H9 (cell line): ENCODE results near the gene PSME1. TPM values are rescaled to one million over a fixed set of nuclear protein-coding genes. Genes with fewer than 3 reads are reported as not detected.

Source experiments
- DNase-seq: peaks from one replicate; pipeline ENCODE4 v3.0.0-alpha.2; 2017
- H2AFZ ChIP-seq: one replicate; pipeline ENCODE4 v1.6.1; 2013; ENCODE audit warnings: mild to moderate bottlenecking, low read length, control low read depth, moderate library complexity
- H2AK5ac ChIP-seq: 2 replicates; pipeline ENCODE4 v1.6.1; 2013; ENCODE audit warnings: low read length, control low read depth, mixed read lengths; ENCODE audit not compliant: insufficient read length
- H2BK120ac ChIP-seq: one replicate; pipeline ENCODE4 v1.6.1; 2013; ENCODE audit warnings: low read depth, mild to moderate bottlenecking, low read length, control low read depth, inconsistent platforms; ENCODE audit not compliant: poor library complexity, severe bottlenecking
- H2BK12ac ChIP-seq: 2 replicates; pipeline ENCODE4 v1.6.1; 2013; ENCODE audit warnings: low read length, control low read depth, mixed read lengths, low read depth; ENCODE audit not compliant: insufficient read length
- H2BK15ac ChIP-seq: 2 replicates; pipeline ENCODE4 v1.6.1; 2013; ENCODE audit warnings: low read depth, low read length, control low read depth
- H2BK20ac ChIP-seq: one replicate; pipeline ENCODE4 v1.6.1; 2013; ENCODE audit warnings: low read depth, mild to moderate bottlenecking, low read length, control low read depth, inconsistent platforms; ENCODE audit not compliant: poor library complexity, severe bottlenecking
- H2BK5ac ChIP-seq: 2 replicates; pipeline ENCODE4 v1.6.1; 2013; ENCODE audit warnings: low read length, control low read depth, mixed read lengths; ENCODE audit not compliant: insufficient read length
- H3K14ac ChIP-seq: 2 replicates; pipeline ENCODE4 v1.6.1; 2013; ENCODE audit warnings: low read length, control low read depth; ENCODE audit not compliant: insufficient read depth
- H3K18ac ChIP-seq: 2 replicates; pipeline ENCODE4 v1.6.1; 2013; ENCODE audit warnings: low read depth, mild to moderate bottlenecking, mixed read lengths, low read length, control low read depth; ENCODE audit not compliant: insufficient read length
- H3K23ac ChIP-seq: 2 replicates; pipeline ENCODE4 v1.6.1; 2013; ENCODE audit warnings: low read length, control low read depth, mixed read lengths, low read depth; ENCODE audit not compliant: insufficient read length
- H3K23me2 ChIP-seq: 2 replicates; pipeline ENCODE4 v1.6.1; 2013; ENCODE audit warnings: low read depth, mild to moderate bottlenecking, mixed read lengths, low read length, control low read depth; ENCODE audit not compliant: insufficient read length, poor library complexity, severe bottlenecking
- H3K27ac ChIP-seq: 2 replicates; pipeline ENCODE4 v1.5.1; 2013; ENCODE audit warnings: low read length, control low read depth, mixed read lengths, low read depth; ENCODE audit not compliant: insufficient read length
- H3K27me3 ChIP-seq: 2 replicates; pipeline ENCODE4 v1.6.1; 2013; ENCODE audit warnings: low read length, control low read depth, inconsistent platforms; ENCODE audit not compliant: insufficient read depth
- H3K4ac ChIP-seq: 2 replicates; pipeline ENCODE4 v1.6.1; 2013; ENCODE audit warnings: low read depth, mild to moderate bottlenecking, control low read depth, inconsistent platforms, low read length, moderate library complexity
- H3K4me1 ChIP-seq: 2 replicates; pipeline ENCODE4 v1.6.1; 2013; ENCODE audit warnings: low read length, control low read depth, inconsistent platforms; ENCODE audit not compliant: insufficient read depth
- H3K4me2 ChIP-seq: 2 replicates; pipeline ENCODE4 v1.6.1; 2013; ENCODE audit warnings: low read length, control low read depth, mixed read lengths; ENCODE audit not compliant: insufficient read length, insufficient read depth
- H3K56ac ChIP-seq: 2 replicates; pipeline ENCODE4 v1.6.1; 2013; ENCODE audit warnings: low read depth, mild to moderate bottlenecking, mixed read lengths, low read length, control low read depth; ENCODE audit not compliant: insufficient read length
- H3K79me1 ChIP-seq: 2 replicates; pipeline ENCODE4 v1.6.1; 2013; ENCODE audit warnings: low read depth, mild to moderate bottlenecking, moderate library complexity, low read length, control low read depth, inconsistent platforms; ENCODE audit not compliant: insufficient read depth, poor library complexity, severe bottlenecking
- H3K79me2 ChIP-seq: 2 replicates; pipeline ENCODE4 v1.6.1; 2013; ENCODE audit warnings: low read length, control low read depth, inconsistent platforms; ENCODE audit not compliant: insufficient read depth
- H3K9ac ChIP-seq: 2 replicates; pipeline ENCODE4 v1.6.1; 2013; ENCODE audit warnings: low read length, control low read depth, mixed read lengths; ENCODE audit not compliant: insufficient read length; ENCODE audit errors: extremely low read depth
- H3K9me3 ChIP-seq: one replicate; pipeline ENCODE4 v1.6.1; 2013; ENCODE audit warnings: low read depth, low read length, inconsistent platforms; ENCODE audit not compliant: control insufficient read depth
- H3T11ph ChIP-seq: one replicate; pipeline ENCODE4 v1.6.1; 2013; ENCODE audit warnings: mild to moderate bottlenecking, low read length, control low read depth, inconsistent platforms
- H4K20me1 ChIP-seq: one replicate; pipeline ENCODE4 v1.6.1; 2013; ENCODE audit not compliant: control insufficient read depth, insufficient read length, insufficient read depth
- H4K5ac ChIP-seq: 2 replicates; pipeline ENCODE4 v1.6.1; 2013; ENCODE audit warnings: low read depth, mild to moderate bottlenecking, mixed read lengths, low read length, control low read depth; ENCODE audit not compliant: insufficient read length
- H4K8ac ChIP-seq: replicated peaks from 2 replicates; pipeline ENCODE4 v1.6.1; 2013; ENCODE audit warnings: low read length, control low read depth, mixed read lengths, low read depth; ENCODE audit not compliant: insufficient read length
- H4K91ac ChIP-seq: 2 replicates; pipeline ENCODE4 v1.6.1; 2013; ENCODE audit warnings: low read depth, mild to moderate bottlenecking, moderate library complexity, mixed read lengths, low read length, control low read depth; ENCODE audit not compliant: insufficient read length
- H3K27ac Mint-ChIP-seq, 3 experiments: 2 replicates in 2 of 3; 3 replicates in 1 of 3; pipeline ENCODE4 v1.8.0; 2020 to 2021; ENCODE audit warnings: mixed read lengths in 3 of 3, mild to moderate bottlenecking in 1 of 3, moderate library complexity in 1 of 3
- H3K27me3 Mint-ChIP-seq: 2 replicates; pipeline ENCODE4 v1.8.0; 2021; ENCODE audit warnings: low read depth, mild to moderate bottlenecking, moderate library complexity, mixed read lengths
- H3K36me3 Mint-ChIP-seq, 3 experiments: 2 replicates in 2 of 3; 3 replicates in 1 of 3; pipeline ENCODE4 v1.8.0; 2020 to 2021; ENCODE audit warnings: low read depth in 3 of 3, mixed read lengths in 3 of 3; ENCODE audit not compliant: insufficient read depth in 1 of 3
- H3K4me1 Mint-ChIP-seq, 2 experiments: 2 replicates each; pipeline ENCODE4 v1.8.0; 2020; ENCODE audit warnings: mixed read lengths in 2 of 2
- H3K4me3 Mint-ChIP-seq, 2 experiments: 2 replicates in 1 of 2; 3 replicates in 1 of 2; pipeline ENCODE4 v1.8.0; 2020 to 2021; ENCODE audit warnings: mild to moderate bottlenecking in 2 of 2, mixed read lengths in 2 of 2, moderate library complexity in 1 of 2
- H3K9me3 Mint-ChIP-seq, 2 experiments: 2 replicates in 1 of 2; 3 replicates in 1 of 2; pipeline ENCODE4 v1.8.0; 2020; ENCODE audit warnings: mild to moderate bottlenecking in 2 of 2, mixed read lengths in 2 of 2, moderate library complexity in 1 of 2
- CTCF ChIP-seq: fragments of 200-600 bp; sonication (generic); conservative IDR thresholded peaks from 3 replicates; pipeline ENCODE4 v1.8.0; 2021; ENCODE audit warnings: antibody characterized with exemption, mild to moderate bottlenecking
- WGBS: extraction: QIAGEN DNeasy Blood & Tissue Kit; methylation state at CpG from one replicate; pipeline ENCODE4 v1.1.7; 2013; ENCODE audit warnings: missing lambda C conversion rate, low lambda C conversion rate, mixed read lengths; ENCODE audit not compliant: insufficient read length; ENCODE audit errors: extremely low coverage; 5-methylcytosine and 5-hydroxymethylcytosine counted together
- total RNA-seq: library from RNA; stranded (reverse); gene quantifications from 2 replicates; pipeline ENCODE4 v1.2.1, GENCODE V29; 2021

PSME1 gene
- total RNA-seq, 1 experiment from 2014 or later, result 109 TPM

GRCh38 chr14:24106672-24107271 lies 29.2 kb upstream of the PSME1 start:
- no peaks in the 10 kb centered on the region for H3K79me1 ChIP-seq
- no peaks in the 10 kb centered on the region for H3K27me3 ChIP-seq
- H3K27ac ChIP-seq, result no peak overlapping the region
- no peak overlapping the region for H3K4ac ChIP-seq
- no peak overlapping the region for H2BK12ac ChIP-seq
- H3K4me3 Mint-ChIP-seq, result no peak overlapping the region; a peak in 1 of 5 replicates
- H3K27me3 Mint-ChIP-seq, result no peaks in the 10 kb centered on the region
- no peak overlapping the region for H4K8ac ChIP-seq
- H4K91ac ChIP-seq, result no peak overlapping the region
- H2BK5ac ChIP-seq, result no peak overlapping the region
- no peak overlapping the region for H3K27ac Mint-ChIP-seq
- no peak overlapping the region for H3T11ph ChIP-seq
- no peak overlapping the region for H3K14ac ChIP-seq
- no peak overlapping the region for H3K9ac ChIP-seq
- H3K18ac ChIP-seq, result no peak overlapping the region
- H3K9me3 Mint-ChIP-seq, result peaks cover 18 to 19% of the 10 kb centered on the region in 2 experiments
- H3K4me2 ChIP-seq, result no peak overlapping the region
- H3K4me1 ChIP-seq, result no peaks in the 10 kb centered on the region
- H3K79me2 ChIP-seq, result no peaks in the 10 kb centered on the region
- no peak overlapping the region for H3K56ac ChIP-seq
- no peak overlapping the region for H4K5ac ChIP-seq
- no peak overlapping the region for H3K23ac ChIP-seq
- no CpG with 5 or more reads among the region's 4 CpGs for WGBS
- H4K20me1 ChIP-seq, result no peaks in the 10 kb centered on the region
- H2BK120ac ChIP-seq, result no peak overlapping the region
- peaks cover 29 to 33% (median 33%) of the 10 kb centered on the region in 3 experiments for H3K36me3 Mint-ChIP-seq
- no peaks in the 10 kb centered on the region for H3K9me3 ChIP-seq
- no peaks in the 10 kb centered on the region for H3K23me2 ChIP-seq
- TF ChIP-seq CTCF, result no peak
- H2BK20ac ChIP-seq, result no peak overlapping the region
- no peak for DNase-seq
- H3K4me1 Mint-ChIP-seq, result peaks cover 3 to 5% of the 10 kb centered on the region in 2 experiments
- H2BK15ac ChIP-seq, result no peak overlapping the region
- H2AFZ ChIP-seq, result no peak overlapping the region
- no peak overlapping the region for H2AK5ac ChIP-seq
